ENCODE data around the gene CT45A5.

The CT45A5 gene

GRCh38 chrX:135740681-135741149 is 44.6 kb downstream of the CT45A5 start:
- TF ChIP-seq FOXP2 (optimal IDR thresholded peaks at IDR 0.05; ENCODE audit: borderline replicate concordance, extremely low read depth, extremely low read length, insufficient read depth) (no peak), POLR2AphosphoS5 (IDR thresholded peaks at IDR 0.05; ENCODE audit: low read depth, low read length) (no peak), REST (IDR thresholded peaks at IDR 0.05; ENCODE audit: insufficient read depth in 1 of 2, low read depth in 2 of 2, low read length in 2 of 2) (no peak), TAF1 (IDR thresholded peaks at IDR 0.05; ENCODE audit: borderline replicate concordance, insufficient read depth, low read length) (no peak), SIN3A (IDR thresholded peaks at IDR 0.05; ENCODE audit: borderline replicate concordance, insufficient read depth, low read length) (no peak)

- TF ChIP-seq POLR2AphosphoS5 (IDR thresholded peaks at IDR 0.05; ENCODE audit: low read depth, low read length) (no peak), SIN3A (IDR thresholded peaks at IDR 0.05; ENCODE audit: borderline replicate concordance, insufficient read depth, low read length) (no peak), TAF1 (IDR thresholded peaks at IDR 0.05; ENCODE audit: borderline replicate concordance, insufficient read depth, low read length) (no peak), FOXP2 (optimal IDR thresholded peaks at IDR 0.05; ENCODE audit: borderline replicate concordance, extremely low read depth, extremely low read length, insufficient read depth) (no peak), REST (IDR thresholded peaks at IDR 0.05; ENCODE audit: insufficient read depth in 1 of 2, low read depth in 2 of 2, low read length in 2 of 2) (no peak)
Measured at GRCh38 chrX:135737366-135738071, 47.8 kb downstream of the CT45A5 start.

All from PFSK-1 (cell line).